SU-DHL-6 (cell line): Measurements from ENCODE around the gene SLC6A7.

Experiments
- H2AFZ ChIP-seq: fragments of 200-600 bp; sonication (generic); 2 replicates; pipeline ENCODE4 v1.6.1; 2014; ENCODE audit warnings: low read depth, mild to moderate bottlenecking, moderate library complexity, mixed read lengths, antibody characterized with exemption, low read length; ENCODE audit not compliant: severe bottlenecking
- H3F3A ChIP-seq: fragments of 200-600 bp; shearing (Covaris generic); 2 replicates; pipeline ENCODE4 v1.6.0; 2016; ENCODE audit warnings: antibody characterized with exemption, mild to moderate bottlenecking; ENCODE audit not compliant: insufficient read depth
- H3K27ac ChIP-seq: fragments of 200-600 bp; sonication (generic); 2 replicates; pipeline ENCODE4 v1.5.1; 2016; ENCODE audit warnings: low read depth, mild to moderate bottlenecking, low read length, moderate library complexity, mixed read lengths
- H3K27me3 ChIP-seq: fragments of 200-600 bp; sonication (generic), shearing (Covaris generic); 2 replicates; pipeline ENCODE4 v1.6.0; 2014; ENCODE audit warnings: mild to moderate bottlenecking, low read length
- H3K36me3 ChIP-seq: fragments of 200-600 bp; sonication (generic); 2 replicates; pipeline ENCODE4 v1.6.1; 2014; ENCODE audit warnings: mild to moderate bottlenecking, low read length, mixed read lengths
- H3K4me2 ChIP-seq: fragments of 300-600, 200-600 bp; shearing (Covaris generic), sonication (generic); 2 replicates; pipeline ENCODE4 v1.6.0; 2014; ENCODE audit warnings: low read length, low read depth, mild to moderate bottlenecking; ENCODE audit not compliant: poor library complexity, severe bottlenecking
- H3K4me3 ChIP-seq: fragments of 200-600 bp; sonication (generic); 2 replicates; pipeline ENCODE4 v1.5.1; 2014; ENCODE audit warnings: antibody characterized with exemption, low read length, mild to moderate bottlenecking, mixed read lengths; ENCODE audit not compliant: insufficient read depth, poor library complexity, severe bottlenecking
- H3K79me2 ChIP-seq: fragments of 200-600 bp; sonication (generic); 2 replicates; pipeline ENCODE4 v1.6.1; 2014; ENCODE audit warnings: mild to moderate bottlenecking, low read length, moderate library complexity; ENCODE audit not compliant: insufficient read depth
- H3K9ac ChIP-seq: fragments of 200-600 bp; sonication (generic); 2 replicates; pipeline ENCODE4 v1.7.0; 2014; ENCODE audit warnings: mild to moderate bottlenecking, low read length
- H3K9me2 ChIP-seq: fragments of 200-600 bp; sonication (generic); replicated peaks from 2 replicates; pipeline ENCODE4 v1.6.1; 2014; ENCODE audit warnings: low read length; ENCODE audit not compliant: insufficient read depth
- H3K9me3 ChIP-seq: fragments of 200-600 bp; sonication (generic); 2 replicates; pipeline ENCODE4 v1.6.1; 2014; ENCODE audit warnings: low read length, mixed read lengths; ENCODE audit not compliant: insufficient read depth
- H4K20me1 ChIP-seq: fragments of 200-600 bp; sonication (generic); 2 replicates; pipeline ENCODE4 v1.6.1; 2014; ENCODE audit warnings: low read depth, mild to moderate bottlenecking, antibody characterized with exemption, low read length, moderate library complexity, mixed read lengths
- EZH2phosphoT487 ChIP-seq: fragments of 200-600 bp; sonication (generic), shearing (Covaris generic); conservative IDR thresholded peaks from 2 replicates; pipeline ENCODE4 v1.6.1; 2018; ENCODE audit warnings: mild to moderate bottlenecking, antibody characterized with exemption, low read length, moderate library complexity, mixed read lengths
- TF ChIP-seq, protein P1 (sequence below): fragments of 200-600 bp; sonication (generic); IDR thresholded peaks from one replicate; pipeline ENCODE4 v1.5.1; 2017; ENCODE audit warnings: antibody characterized with exemption, mild to moderate bottlenecking, low read length, moderate library complexity; ENCODE audit not compliant: insufficient read depth, poor library complexity, severe bottlenecking

SLC6A7 gene

DNA sequence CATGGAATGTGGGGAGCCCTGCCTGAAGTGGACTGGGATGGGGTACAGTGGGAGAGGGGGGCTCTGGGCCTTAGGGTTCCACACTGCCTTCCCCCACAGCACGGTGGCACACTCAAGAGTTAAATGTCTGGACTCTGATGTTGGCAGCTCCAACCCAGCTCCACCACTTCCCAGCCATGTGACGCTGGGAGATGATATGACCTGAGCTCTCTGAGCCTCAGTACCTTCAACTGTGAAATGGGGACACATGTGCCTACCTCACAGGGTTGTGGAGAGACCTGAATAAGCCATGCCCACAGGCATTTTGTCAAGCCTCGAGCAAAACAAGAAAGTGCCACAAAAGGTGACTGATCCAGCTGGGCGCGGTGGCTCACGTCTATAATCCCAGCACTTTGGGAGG, 30.8 kb upstream of the SLC6A7 start:
- Histone ChIP-seq H3K27ac (no peak overlapping the region), H3K9me2 (no peaks in the 10 kb centered on the region), H3K36me3 (no peaks in the 10 kb centered on the region), H3K9me3 (no peaks in the 10 kb centered on the region), H3K27me3 (no peaks in the 10 kb centered on the region), H3K4me3 (no peak overlapping the region), H3K4me2 (no peak overlapping the region), H4K20me1 (no peaks in the 10 kb centered on the region), H3K9ac (no peak overlapping the region), H3F3A (no peaks in the 10 kb centered on the region), H3K79me2 (no peaks in the 10 kb centered on the region), H2AFZ (no peak overlapping the region)
- no peak for TF ChIP-seq EZH2phosphoT487
- TF ChIP-seq, protein P1, sequence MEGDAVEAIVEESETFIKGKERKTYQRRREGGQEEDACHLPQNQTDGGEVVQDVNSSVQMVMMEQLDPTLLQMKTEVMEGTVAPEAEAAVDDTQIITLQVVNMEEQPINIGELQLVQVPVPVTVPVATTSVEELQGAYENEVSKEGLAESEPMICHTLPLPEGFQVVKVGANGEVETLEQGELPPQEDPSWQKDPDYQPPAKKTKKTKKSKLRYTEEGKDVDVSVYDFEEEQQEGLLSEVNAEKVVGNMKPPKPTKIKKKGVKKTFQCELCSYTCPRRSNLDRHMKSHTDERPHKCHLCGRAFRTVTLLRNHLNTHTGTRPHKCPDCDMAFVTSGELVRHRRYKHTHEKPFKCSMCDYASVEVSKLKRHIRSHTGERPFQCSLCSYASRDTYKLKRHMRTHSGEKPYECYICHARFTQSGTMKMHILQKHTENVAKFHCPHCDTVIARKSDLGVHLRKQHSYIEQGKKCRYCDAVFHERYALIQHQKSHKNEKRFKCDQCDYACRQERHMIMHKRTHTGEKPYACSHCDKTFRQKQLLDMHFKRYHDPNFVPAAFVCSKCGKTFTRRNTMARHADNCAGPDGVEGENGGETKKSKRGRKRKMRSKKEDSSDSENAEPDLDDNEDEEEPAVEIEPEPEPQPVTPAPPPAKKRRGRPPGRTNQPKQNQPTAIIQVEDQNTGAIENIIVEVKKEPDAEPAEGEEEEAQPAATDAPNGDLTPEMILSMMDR, result no peak

- H3K9me2 ChIP-seq, result no peaks in the 10 kb centered on the region
- no peak overlapping the region for H2AFZ ChIP-seq
- no peak overlapping the region for H3K27ac ChIP-seq
- H3K4me3 ChIP-seq, result no peak overlapping the region
- TF ChIP-seq, protein P1, result no peak
- TF ChIP-seq EZH2phosphoT487, result no peak
- no peaks in the 10 kb centered on the region for H4K20me1 ChIP-seq
- H3K9me3 ChIP-seq, result no peaks in the 10 kb centered on the region
- no peaks in the 10 kb centered on the region for H3K79me2 ChIP-seq
- H3K4me2 ChIP-seq, result no peak overlapping the region
- no peaks in the 10 kb centered on the region for H3F3A ChIP-seq
- H3K9ac ChIP-seq, result no peak overlapping the region
- H3K27me3 ChIP-seq, result no peaks in the 10 kb centered on the region
- H3K36me3 ChIP-seq, result no peaks in the 10 kb centered on the region
Measured at GRCh38 chr5:150159741-150160179, 30.1 kb upstream of the SLC6A7 start.

DNA sequence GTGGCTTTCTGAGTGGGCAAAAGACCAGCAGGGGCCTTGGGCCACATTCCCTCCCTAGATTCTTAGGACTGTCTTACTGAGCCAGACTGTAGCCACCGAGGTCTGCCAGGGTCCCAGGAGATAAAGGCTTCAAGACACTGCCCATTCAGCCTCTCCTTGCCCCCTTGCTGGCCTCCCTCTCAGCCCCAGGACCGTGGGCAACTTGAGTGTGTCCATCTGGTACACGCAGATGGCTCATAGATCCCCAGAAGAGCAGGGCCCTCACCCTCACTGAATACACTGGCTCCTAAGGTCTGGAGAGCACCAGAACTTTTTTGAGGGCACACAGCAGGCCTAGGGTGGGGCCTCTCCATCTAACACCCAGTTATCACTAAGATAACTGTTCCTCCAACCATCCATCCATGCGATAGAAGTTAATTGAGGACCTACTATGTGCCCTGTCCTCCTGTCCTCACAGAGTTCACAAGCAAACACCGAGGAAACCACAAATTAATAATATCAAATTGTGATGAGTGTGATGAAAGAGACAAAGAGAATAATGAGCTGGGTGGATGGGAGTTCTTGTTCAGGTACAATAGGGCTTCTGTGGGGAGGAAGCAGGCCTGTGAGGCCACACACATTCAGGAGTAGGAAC, 29.3 kb upstream of the SLC6A7 start:
- Histone ChIP-seq H3K9ac (no peak overlapping the region), H3K79me2 (no peaks in the 10 kb centered on the region), H3K36me3 (no peaks in the 10 kb centered on the region), H3K4me3 (no peak overlapping the region), H3K27ac (no peak overlapping the region), H4K20me1 (no peaks in the 10 kb centered on the region), H3K4me2 (no peak overlapping the region), H3K27me3 (no peaks in the 10 kb centered on the region), H3F3A (no peaks in the 10 kb centered on the region), H2AFZ (no peak overlapping the region), H3K9me3 (no peaks in the 10 kb centered on the region), H3K9me2 (no peaks in the 10 kb centered on the region)
- no peak for TF ChIP-seq EZH2phosphoT487
- TF ChIP-seq, protein P1, result no peak
